Kidney epithelial cell (primary cell): Measurements from ENCODE around the gene MARS1. TPM values are rescaled to one million over a fixed set of nuclear protein-coding genes. Genes with fewer than 3 reads are reported as not detected.
"Not testable (repeated sequence)": the region's sequence is repeated elsewhere in the genome, so short reads cannot be mapped to it uniquely, and the experiment has no call there.

Experiments
- DNase-seq: peaks from one replicate; pipeline ENCODE4 v3.0.0-alpha.2; 2010; ENCODE audit warnings: low read depth
- H3K27me3 ChIP-seq: 2 replicates; pipeline ENCODE4 v1.6.0; 2011; ENCODE audit warnings: low read length; ENCODE audit not compliant: control insufficient read depth, insufficient read depth
- H3K36me3 ChIP-seq: 2 replicates; pipeline ENCODE4 v1.5.1; 2011; ENCODE audit warnings: low read length; ENCODE audit not compliant: control insufficient read depth, insufficient read depth
- H3K4me3 ChIP-seq: 2 replicates; pipeline ENCODE4 v1.5.1; 2011; ENCODE audit warnings: low read depth, mild to moderate bottlenecking, control low read depth, low read length
- CTCF ChIP-seq: IDR thresholded peaks from 2 replicates; pipeline ENCODE4 v1.5.1; 2011; ENCODE audit warnings: mild to moderate bottlenecking, moderate library complexity, low read length, control low read depth, inconsistent platforms; ENCODE audit not compliant: insufficient read depth, poor library complexity, severe bottlenecking
- total RNA-seq: library from RNA; depleted of rRNA; stranded (reverse); fragments of >200 nt; gene quantifications from 2 replicates; pipeline ENCODE4 v1.2.3, GENCODE V29; 2015

MARS1 gene
- total RNA-seq, 1 donor from 2014 or later = 268 TPM

DNA sequence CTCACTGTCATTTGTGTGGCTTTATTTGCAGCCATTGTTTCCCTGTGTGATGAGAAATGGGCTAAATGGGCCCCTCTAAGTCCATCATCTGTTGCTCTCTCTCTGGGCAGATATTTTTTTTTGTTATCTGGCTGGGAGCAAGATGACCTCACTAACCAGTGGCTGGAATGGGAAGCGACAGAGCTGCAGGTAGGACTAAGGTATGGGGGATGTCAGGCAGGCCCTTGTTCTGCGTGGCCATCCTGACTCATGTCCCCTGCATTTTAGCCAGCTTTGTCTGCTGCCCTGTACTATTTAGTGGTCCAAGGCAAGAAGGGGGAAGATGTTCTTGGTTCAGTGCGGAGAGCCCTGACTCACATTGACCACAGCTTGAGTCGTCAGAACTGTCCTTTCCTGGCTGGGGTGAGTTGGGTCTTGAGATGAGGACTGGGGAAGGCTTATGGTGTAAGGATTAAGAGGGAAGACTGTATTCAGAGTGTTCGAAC, 1.3 kb downstream of the MARS1 start:
- DNase-seq = no peak
- no peak for TF ChIP-seq CTCF
- Histone ChIP-seq H3K27me3 (no peaks in the 10 kb centered on the region), H3K36me3 (peaks cover 4% of the 10 kb centered on the region), H3K4me3 (peak overlapping the region; percentile 70)

DNA sequence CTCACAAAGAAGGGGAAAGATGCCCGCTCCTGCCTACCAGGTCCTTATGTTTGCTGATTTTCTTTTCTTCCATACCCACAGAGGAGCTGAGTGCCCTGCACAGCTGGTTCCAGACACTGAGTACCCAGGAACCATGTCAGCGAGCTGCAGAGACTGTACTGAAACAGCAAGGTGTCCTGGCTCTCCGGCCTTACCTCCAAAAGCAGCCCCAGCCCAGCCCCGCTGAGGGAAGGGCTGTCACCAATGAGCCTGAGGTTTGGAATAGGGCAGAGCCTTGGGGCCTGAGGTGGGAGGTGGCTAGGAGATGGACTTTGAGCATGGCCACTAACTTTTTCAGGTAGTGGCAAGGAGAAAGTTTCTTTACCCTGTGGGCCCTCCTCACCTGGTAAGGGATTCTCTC, 2.3 kb downstream of the MARS1 start:
- TF ChIP-seq CTCF = no peak
- peaks cover 4% of the 10 kb centered on the region for H3K36me3 ChIP-seq
- H3K4me3 ChIP-seq = no peak overlapping the region
- no peaks in the 10 kb centered on the region for H3K27me3 ChIP-seq
- no peak for DNase-seq

- no peak for DNase-seq
- Histone ChIP-seq H3K4me3 (no peak overlapping the region), H3K36me3 (peaks cover 4% of the 10 kb centered on the region), H3K27me3 (no peaks in the 10 kb centered on the region)
- peak; percentile 15 for TF ChIP-seq CTCF
Observed at GRCh38 chr12:57491393-57492280, 3.8 kb downstream of the MARS1 start.

GRCh38 chr12:57495051-57495701, 7.3 kb downstream of the MARS1 start:
- not testable (repeated sequence) for DNase-seq, H3K36me3 ChIP-seq, H3K27me3 ChIP-seq, H3K4me3 ChIP-seq

GRCh38 chr12:57496822-57497221, 9.0 kb downstream of the MARS1 start:
- Histone ChIP-seq H3K4me3 (no peak overlapping the region), H3K36me3 (peaks cover 10% of the 10 kb centered on the region), H3K27me3 (no peaks in the 10 kb centered on the region)
- DNase-seq = no peak
- TF ChIP-seq CTCF = no peak

DNA sequence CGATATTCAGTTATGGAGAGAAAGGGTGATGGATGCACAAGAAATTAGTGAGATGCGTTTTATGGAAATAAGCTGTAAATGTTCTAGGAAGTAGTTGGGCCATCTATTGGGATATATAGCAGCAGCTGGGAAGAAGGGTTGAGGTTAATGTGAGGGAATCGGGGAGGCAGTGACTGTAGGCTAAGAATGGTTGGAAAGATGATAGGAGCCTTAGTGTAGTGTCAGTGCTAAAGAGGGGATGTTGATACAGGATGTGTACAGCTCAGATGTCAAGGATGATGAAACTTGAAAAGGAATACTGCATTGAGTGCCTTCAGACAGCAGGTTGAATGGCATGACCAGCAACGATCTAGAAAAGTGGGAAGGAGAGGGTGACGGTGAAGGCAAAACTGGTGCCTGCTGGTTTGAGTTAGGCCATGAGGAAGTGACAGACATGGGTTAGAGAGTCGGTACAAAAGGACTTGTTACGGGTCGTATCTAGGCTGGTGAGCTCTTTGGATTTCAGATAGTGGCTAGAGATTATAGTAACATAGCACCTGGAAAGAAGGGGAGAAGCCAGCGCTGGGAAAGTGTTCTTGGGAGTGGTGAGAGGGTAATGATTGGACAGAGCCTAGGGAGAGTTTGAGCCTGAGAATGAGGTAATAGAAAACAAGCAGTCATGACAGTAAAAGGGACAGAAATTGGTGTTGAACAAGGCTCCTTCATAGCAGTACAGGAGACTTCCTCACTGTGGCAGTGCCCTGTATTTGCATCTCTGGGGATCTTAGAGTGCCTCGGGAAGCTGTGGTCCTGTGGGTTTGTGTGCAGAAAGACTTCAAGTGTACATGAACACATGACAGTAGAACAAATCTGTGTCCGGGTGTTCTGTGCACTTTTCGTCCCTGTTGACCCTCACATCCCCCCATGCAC, 9.6 kb downstream of the MARS1 start:
- DNase-seq = no peak
- Histone ChIP-seq H3K36me3 (peaks cover 10% of the 10 kb centered on the region), H3K4me3 (no peak overlapping the region), H3K27me3 (no peaks in the 10 kb centered on the region)
- no peak for TF ChIP-seq CTCF
